GM23248 (cell line): ENCODE data around the gene RIBC2.
"Not testable (repeated sequence)": the region's sequence is repeated elsewhere in the genome, so short reads cannot be mapped to it uniquely, and the experiment has no call there.

Experiments
- EZH2 ChIP-seq: fragments of 200-600 bp; sonication (generic); IDR thresholded peaks from 2 replicates; pipeline ENCODE4 v1.6.1; 2018; ENCODE audit warnings: antibody characterized with exemption, mild to moderate bottlenecking; ENCODE audit not compliant: insufficient read depth, poor library complexity, severe bottlenecking
- EZH2phosphoT487 ChIP-seq: fragments of 200-600 bp; sonication (generic); IDR thresholded peaks from 2 replicates; pipeline ENCODE4 v1.6.1; 2018; ENCODE audit warnings: antibody characterized with exemption, moderate library complexity, mild to moderate bottlenecking, low read depth; ENCODE audit not compliant: insufficient read depth

DNA sequence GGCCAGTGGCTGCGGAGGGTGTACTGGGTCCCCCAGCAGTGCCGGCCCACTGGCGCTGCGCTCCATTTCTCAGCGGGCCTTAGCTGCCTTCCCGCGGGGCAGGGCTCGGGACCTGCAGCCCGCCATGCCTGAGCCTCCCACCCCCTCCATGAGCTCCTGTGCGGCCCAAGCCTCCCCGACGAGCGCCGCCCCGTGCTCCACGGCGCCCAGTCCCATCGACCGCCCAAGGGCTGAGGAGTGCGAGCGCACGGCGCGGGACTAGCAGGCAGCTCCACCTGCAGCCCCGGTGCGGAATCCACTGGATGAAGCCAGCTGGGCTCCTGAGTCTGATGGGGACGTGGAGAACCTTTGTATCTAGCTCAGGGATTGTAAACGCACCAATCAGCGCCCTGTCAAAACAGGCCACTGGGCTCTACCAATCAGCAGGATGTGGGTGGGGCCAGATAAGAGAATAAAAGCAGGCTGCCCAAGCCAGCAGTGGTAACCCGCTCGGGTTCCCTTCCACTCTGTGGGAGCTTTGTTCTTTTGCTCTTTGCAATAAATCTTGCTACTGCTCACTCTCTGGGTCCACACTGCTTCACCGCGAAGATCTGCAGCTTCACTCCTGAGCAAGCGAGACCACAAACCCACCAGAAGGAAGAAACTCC is 23.5 kb downstream of the RIBC2 start:
- TF ChIP-seq EZH2, EZH2phosphoT487: not testable (repeated sequence)
